Stimulated activated CD4-positive, alpha-beta T cell treated with anti-CD3 and anti-CD28 coated beads, Interleukin-4, amount 100 ng/mL, for 1 hour (primary cell): ENCODE data around the gene CFAP20DC.

Experiments
- DNase-seq: peaks from one replicate; pipeline ENCODE4 v3.0.0-alpha.2; 2020

CFAP20DC gene

GRCh38 chr3:58798312-58798711 lies 251.5 kb downstream of the CFAP20DC start:
- DNase-seq: no peak

- DNase-seq: no peak
Measured at GRCh38 chr3:58794750-58795149, 255.1 kb downstream of the CFAP20DC start.

DNA sequence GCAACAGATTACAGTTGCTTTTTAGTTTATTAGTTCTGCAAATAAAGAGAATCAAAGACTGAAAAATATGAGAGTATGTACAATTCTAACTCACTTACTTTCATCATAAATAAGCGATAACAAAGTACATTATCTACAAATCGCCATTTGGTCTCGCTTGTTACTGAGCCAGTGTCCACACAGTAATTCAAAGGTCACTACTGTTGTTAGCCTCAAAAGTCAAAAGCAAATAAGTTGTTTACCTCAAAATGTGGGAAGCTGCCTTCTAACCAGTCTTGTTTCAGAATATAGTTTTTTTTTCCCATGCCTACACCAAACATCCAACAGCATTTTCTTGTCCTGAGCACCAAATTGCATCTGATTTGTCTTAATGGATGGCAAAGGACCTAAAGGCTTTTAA lies 255.9 kb downstream of the CFAP20DC start:
- no peak for DNase-seq

GRCh38 chr3:58792921-58793451 lies 256.8 kb downstream of the CFAP20DC start:
- DNase-seq: no peak

- no peak for DNase-seq
Measured at GRCh38 chr3:58789385-58789784, 260.4 kb downstream of the CFAP20DC start.

DNA sequence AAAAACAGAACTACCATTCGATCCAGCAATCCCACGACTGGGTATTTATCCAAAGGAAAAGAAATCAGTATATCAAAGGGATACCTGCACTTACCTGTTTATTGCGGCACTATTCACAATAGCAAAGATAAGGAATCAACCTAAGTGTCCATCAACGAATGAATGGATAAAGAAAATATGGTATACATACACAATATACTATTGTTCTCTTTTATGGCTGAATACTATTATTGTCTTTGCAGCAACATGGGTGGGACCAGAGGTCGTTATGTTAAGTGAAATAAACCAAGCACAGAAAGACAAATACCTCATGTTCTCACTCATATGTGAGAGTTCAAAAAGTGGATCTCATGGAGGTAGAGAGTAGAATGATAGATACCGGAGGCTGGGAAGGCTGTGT lies 264.9 kb downstream of the CFAP20DC start:
- no peak for DNase-seq

GRCh38 chr3:58784425-58784824 lies 265.4 kb downstream of the CFAP20DC start:
- DNase-seq: no peak

DNA sequence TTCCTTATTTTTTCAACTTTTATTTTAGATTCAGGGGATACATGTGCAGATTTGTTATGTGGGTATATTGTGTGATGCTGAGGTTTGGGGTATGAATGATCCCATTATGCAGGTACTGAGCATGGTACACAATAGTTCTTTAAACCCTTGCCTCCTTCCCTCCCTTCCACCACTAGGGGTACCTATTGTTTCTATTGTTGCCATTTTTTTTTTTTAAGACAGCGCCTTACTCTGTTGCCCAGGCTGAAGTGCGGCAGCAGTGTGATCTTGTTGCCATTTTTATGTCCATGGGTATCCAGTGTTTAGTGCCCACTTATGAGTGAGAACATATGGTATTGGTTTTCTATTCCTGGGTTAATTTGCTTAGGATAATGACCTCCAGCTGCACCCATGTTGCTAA lies 266.0 kb downstream of the CFAP20DC start:
- DNase-seq: no peak

DNA sequence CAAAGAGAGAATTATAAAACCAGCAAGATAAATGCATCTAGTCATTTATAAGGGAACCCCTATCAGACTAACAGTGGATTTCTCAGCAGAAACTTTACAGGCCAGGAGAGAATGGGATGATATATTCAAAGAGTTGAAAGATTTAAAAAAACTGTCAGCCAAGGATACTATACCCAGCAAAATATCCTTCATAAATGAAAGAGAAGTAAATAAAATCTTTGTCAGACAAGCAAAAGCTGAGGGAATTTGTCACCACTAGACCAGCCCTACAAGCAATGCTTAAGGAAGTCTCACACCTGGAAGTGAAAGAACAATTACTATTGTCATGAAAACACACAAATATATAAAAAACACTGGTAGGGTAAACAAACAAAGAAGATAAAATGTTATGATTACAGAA lies 269.9 kb downstream of the CFAP20DC start:
- no peak for DNase-seq

GRCh38 chr3:58776231-58776630 lies 273.6 kb downstream of the CFAP20DC start:
- DNase-seq: no peak

GRCh38 chr3:58772462-58772861 lies 277.4 kb downstream of the CFAP20DC start:
- DNase-seq: no peak

GRCh38 chr3:58769065-58769464 lies 280.8 kb downstream of the CFAP20DC start:
- DNase-seq: no peak

DNA sequence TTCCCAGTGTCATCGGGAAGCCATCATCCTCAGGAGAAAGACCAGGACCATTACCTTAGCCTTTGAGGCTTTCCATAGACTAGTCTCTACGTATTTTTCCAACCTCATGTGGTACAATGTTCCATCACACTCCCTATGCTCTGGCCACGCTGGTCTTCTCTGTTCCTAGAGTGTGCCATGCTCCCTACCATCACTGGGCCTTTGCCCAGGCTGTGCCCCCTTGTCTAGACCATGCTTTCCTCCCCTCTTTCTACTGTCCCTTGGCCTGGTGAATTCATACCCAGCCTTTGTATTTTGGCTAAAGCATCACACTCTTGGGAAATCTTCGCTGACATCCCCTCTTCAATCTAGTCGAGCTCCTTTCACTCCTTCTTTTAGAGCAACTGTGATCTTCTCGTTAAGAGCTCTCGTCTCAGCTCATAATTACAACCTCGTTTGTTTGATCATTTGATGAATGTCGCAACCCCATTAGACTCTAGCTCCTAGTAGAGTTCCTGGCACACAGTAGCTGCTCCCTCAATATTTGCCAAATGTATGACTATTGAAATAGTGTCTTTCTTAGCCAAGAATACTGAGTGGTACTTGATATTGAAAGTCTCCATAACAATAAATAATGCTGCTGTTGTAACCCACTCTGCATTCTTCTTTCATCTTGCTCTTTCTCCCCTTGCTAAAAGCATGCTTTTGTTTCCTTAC lies 283.1 kb downstream of the CFAP20DC start:
- no peak for DNase-seq

DNA sequence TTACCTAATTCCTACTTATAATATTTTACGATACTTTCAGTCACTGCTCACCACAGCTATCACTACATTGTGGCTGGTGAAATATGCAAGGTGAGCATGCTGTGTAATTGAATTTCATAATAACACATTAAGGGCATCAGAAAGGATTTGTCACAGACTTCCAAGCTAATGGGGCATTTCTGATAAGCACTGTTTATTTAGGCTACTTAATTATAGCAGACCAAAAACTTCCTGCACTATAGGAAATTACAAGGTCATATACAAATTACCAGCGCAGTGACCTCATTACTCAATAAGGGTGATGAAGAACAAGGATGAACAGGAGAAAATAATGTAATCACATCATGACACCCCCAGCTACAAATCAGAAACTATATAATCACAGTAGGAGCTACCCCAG lies 294.7 kb downstream of the CFAP20DC start:
- no peak for DNase-seq

DNA sequence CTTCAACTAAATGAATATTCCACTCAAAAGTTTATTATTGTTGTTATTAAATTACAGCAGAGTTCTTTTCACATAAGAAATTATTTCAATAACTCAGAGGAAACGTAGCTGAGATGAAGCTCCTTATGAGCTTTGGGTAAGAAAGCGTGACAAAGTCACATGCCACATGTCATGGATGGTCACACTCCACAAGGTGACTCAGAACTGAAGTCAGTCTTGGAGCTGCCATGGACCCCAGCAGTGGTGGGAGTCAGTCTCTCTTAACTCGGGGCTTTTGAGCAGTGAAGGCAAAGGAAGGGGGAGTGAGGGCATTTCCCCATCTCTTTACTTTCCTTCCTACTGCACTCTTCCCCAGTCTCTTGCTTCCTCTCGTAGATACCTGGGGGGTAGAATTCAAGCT lies 295.8 kb downstream of the CFAP20DC start:
- DNase-seq: no peak

DNA sequence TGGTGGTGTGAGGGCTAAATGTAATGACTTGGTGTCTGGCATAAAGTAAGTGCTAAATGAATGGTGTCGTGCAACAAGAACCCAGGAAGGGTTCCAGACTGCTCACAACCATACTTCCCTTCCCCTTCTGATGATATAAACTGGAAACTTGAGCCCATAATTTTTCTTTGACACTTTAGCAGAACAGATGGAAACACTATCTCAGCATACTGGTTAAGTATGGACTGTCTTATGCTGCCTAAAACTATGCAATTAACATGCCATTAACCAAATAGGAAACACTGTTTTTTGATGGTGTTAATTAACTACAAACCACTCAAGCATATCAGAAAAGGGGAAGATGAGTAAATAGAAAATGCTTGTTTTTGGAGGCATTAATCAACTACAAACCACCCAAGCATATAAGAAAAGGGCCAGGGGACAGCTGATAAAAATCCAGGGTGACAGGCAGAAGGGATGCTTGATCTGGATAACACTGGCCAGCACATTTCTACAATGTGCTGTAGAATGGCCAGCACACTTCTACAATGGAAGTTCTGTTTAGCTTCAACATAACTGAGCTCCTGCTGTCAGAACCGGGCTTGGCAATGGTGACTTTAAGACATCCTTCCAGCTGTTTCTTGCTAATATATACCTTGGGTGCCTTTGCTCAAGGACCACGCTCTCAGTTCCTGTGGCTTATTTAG lies 297.8 kb downstream of the CFAP20DC start:
- DNase-seq: no peak

DNA sequence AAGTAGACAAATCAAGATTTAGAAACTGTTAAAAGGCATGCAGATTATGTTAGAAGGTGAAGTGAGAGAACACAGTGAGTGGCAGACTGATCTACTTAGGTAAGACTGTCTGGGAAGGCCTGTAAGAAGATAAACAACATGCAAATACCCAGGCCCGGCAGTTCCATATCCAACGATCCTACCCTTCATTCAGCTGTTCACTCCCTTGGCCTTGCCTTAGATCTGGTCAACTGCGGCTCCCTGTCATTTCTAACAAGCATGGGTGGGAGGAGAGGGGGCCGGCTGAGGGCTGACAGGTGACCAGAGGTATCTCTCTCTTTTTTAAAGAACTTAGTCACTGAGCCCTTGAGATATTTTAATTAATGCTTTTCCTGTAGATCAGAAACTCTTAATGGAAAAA lies 298.6 kb downstream of the CFAP20DC start:
- DNase-seq: no peak

- no peak for DNase-seq
Measured at GRCh38 chr3:58749948-58750347, 299.9 kb downstream of the CFAP20DC start.

- no peak for DNase-seq
Measured at GRCh38 chr3:58748024-58748423, 301.8 kb downstream of the CFAP20DC start.

GRCh38 chr3:58746758-58747157 lies 303.1 kb downstream of the CFAP20DC start:
- DNase-seq: no peak

- no peak for DNase-seq
Measured at GRCh38 chr3:58743296-58743695, 306.5 kb downstream of the CFAP20DC start.

DNA sequence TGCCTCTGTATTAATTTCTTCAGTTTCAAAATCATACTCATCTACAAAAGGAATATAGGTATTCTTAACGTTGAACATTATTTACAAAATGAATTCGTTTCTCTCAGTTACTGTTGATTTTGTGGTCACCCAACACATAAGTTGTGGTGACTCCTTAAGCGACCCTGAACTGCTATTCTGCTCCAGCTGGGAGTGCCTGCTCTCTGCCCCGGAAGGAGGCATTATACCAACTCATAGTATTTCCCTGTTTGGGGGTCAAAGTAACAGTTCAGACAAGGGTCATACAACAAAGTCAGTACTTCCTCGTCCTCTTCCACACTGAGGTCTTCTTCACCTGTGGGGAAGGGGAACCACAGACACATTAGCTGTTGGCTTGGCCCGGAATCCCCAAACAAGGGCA lies 307.6 kb downstream of the CFAP20DC start:
- DNase-seq: no peak

GRCh38 chr3:58737644-58738043 lies 312.2 kb downstream of the CFAP20DC start:
- DNase-seq: no peak

DNA sequence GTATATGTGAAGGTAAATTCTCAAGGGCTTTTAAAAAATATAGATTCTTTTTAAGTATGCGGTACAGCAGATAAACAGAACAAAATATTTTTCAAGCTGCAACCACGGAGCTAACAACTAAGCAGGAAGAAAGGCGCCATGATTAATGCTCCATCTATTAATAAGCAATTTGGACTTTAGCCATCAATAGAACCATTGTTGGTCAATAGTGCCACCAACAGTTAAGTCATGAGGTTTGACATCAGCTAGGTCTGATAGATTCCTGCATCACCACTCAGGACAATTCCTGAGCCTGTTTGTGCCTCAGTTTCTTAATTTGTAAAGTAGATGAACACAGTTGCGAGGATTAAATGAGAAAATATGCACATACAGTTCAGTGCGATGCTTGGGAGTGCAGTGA lies 318.2 kb downstream of the CFAP20DC start:
- no peak for DNase-seq

- no peak for DNase-seq
Measured at GRCh38 chr3:58728723-58729122, 321.1 kb downstream of the CFAP20DC start.
